Stimulated activated CD4-positive, alpha-beta T cell treated with anti-CD3 and anti-CD28 coated beads, Interleukin-15, amount 100 ng/mL, for 1 hour (primary cell): ENCODE data around the gene ZNF576.
"Not testable (repeated sequence)": the region's sequence is repeated elsewhere in the genome, so short reads cannot be mapped to it uniquely, and the experiment has no call there.

Experiments used
- DNase-seq, 2 donors: peaks; one replicate each; pipeline ENCODE4 v3.0.0-alpha.2; 2020; ENCODE audit warnings: low read depth in 1 of 2, low spot score in 1 of 2

Gene ZNF576

DNA sequence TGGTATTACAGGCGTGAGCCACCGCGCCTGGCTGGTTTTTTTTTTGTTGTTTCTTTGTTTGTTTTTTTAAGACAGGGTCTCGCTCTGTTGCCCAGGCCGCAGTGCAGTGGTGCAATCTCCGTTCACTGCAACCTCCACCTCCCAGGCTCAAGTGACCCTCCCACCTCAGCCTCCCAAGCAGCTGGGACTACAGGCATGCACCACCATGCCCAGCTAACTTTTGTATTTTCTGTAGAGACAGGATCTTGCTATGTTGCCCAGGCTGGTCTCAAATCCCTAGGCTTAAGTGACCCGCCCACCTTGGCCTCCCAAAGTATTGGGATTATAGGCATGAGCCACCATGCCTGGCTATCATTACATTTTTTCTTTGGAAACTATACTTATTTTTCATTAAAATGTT, 53.9 kb downstream of the ZNF576 start:
- DNase-seq: not testable (repeated sequence)
